ENCODE data around the gene SLC12A1.

Gene SLC12A1

GRCh38 chr15:48242535-48242934 is 36.4 kb downstream of the SLC12A1 start:
- DNase-seq (ENCODE audit: low read depth in 2 of 2): no peak

- no peak for DNase-seq (ENCODE audit: low read depth in 2 of 2)
Measured at GRCh38 chr15:48244921-48245320, 38.8 kb downstream of the SLC12A1 start.

- DNase-seq (ENCODE audit: low read depth in 2 of 2): no peak
Measured at GRCh38 chr15:48248414-48248813, 42.3 kb downstream of the SLC12A1 start.

DNA sequence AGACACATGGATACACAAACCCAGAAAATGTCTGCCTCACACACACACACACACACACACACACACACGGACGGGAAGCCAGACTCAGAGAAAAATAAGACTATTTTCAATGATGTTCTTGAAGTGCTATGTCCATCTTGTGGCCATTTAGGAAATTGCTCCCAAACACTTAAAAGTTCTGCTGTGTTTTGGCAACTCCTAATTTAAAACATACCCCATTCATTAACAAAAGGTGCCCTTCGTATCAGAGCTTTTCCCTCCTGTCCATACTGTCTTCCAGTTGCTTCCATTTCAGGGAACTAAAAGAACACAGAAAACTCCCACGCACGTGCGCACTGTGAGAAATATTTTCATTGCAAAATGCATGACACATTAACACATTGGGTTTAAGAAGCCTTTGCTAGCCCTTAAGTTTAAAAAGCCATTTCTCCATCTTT is 44.6 kb downstream of the SLC12A1 start:
- no peak for DNase-seq (ENCODE audit: low read depth in 2 of 2)

DNA sequence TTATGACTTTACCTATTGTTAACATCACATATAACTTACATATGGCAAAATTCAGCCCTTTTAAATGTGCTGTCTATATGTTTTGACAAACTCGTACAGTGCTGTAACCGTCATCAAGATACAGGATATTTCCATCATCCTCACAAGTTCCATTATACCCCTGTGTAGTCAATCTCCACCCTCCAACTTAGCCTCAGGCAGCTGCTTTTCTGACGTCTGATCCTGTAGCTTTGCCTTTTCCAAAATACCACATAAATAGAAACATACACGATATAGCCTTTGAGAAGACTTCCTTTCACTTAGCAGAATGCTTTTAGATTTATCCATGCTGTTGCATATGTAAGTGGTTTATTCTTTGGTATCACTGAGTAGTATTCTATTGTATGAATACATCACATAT is 47.1 kb downstream of the SLC12A1 start:
- no peak for DNase-seq (ENCODE audit: low read depth in 2 of 2)

DNA sequence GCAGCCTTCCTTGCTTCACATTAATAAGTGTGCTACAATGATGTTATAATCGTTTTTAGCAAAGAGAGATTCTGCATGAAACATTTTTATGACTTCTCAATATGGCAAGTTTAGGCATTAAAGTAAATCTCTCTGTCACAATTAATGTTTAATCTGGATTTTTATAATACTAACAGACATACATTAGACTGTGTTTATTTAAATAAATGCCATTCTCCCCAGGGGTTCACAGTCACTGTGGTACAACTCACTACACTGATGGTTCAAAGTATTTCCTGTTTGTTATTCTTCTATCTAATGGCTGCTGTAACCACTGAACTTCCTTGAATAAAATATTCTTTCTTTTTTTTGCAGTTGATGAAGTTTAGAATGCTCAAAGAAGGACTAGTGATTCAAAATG is 59.0 kb downstream of the SLC12A1 start:
- DNase-seq (ENCODE audit: low read depth in 2 of 2): no peak

GRCh38 chr15:48266024-48266689 is 60.1 kb downstream of the SLC12A1 start:
- DNase-seq (ENCODE audit: low read depth in 2 of 2): no peak

GRCh38 chr15:48267766-48268165 is 61.7 kb downstream of the SLC12A1 start:
- no peak for DNase-seq (ENCODE audit: low read depth in 2 of 2)

DNA sequence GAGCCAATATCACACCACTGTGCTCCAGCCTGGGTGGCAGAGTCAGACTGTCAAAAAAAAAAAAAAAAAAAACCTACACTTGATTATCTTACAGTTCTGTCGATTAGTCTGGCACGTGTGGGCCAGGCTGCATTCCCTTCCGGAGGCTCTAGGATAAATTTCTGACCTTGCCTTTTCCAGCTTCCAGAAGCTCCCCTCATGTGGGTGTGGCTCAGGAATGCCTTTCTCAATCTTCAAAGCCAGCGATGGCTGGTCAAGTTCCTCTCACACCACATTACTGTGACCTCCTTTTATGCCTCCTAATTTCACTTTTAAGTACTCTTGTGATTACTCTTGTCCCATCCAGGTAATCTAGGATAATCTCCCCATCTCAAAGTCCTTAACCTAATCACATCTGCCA is 66.9 kb downstream of the SLC12A1 start:
- DNase-seq (ENCODE audit: low read depth in 2 of 2): no peak

GRCh38 chr15:48278666-48279065 is 72.6 kb downstream of the SLC12A1 start:
- no peak for DNase-seq (ENCODE audit: low read depth in 2 of 2)

DNA sequence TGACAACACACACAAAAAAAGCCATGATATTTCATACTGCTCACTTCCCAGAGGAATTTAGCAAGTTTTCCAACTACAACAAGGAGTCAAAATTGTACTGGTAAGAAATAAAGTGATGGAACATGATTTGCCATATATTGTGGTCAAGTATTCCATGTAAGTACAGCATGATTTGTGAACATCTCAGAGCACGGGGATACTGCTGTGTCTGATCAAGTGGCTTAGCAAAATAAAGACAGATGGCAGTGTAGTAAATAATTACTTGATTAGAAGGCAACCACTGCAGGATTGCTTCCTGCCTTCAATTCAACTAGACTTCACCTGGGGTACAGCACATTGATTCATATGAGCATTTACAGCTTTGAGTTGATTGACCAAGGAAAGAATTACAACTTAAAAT is 73.5 kb downstream of the SLC12A1 start:
- no peak for DNase-seq (ENCODE audit: low read depth in 2 of 2)

DNA sequence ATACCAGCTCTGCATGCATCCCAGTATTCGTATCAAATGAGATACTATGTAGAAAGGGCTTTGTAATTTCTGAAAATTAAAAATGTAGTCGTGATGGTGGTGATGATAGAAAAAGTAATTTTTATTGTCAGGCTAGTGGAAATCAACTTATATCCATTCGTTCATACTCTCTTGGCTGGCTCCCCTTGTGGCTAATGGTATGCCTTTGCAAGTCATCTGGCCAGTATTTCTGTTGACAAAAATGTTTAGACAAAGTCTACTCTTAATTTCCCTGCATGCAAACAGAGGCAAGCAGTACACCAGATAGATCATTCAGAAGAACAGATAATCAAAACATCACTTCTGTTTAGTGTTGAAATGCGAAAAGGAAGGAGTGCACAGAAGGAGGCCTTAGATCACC is 75.6 kb downstream of the SLC12A1 start:
- DNase-seq (ENCODE audit: low read depth in 2 of 2): no peak

DNA sequence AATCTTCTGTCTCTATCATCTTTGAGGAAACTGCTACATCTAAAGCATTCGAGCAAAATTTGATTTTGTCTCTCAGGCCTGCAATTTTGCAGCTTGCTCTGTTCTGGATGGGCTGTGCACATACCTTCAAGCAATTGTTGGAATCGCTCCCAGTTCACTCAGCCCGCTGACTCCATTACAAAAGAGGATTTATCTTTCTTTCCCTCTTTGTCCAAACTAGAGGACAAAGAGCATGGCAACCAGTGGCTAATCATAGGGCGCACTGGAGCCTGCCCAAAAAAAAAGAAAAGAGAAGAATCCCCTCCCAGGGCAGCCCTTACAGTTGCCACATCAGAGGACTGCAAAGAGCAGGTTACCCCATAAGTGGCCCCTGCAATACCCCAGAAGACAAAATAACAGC is 76.1 kb downstream of the SLC12A1 start:
- no peak for DNase-seq (ENCODE audit: low read depth in 2 of 2)

DNA sequence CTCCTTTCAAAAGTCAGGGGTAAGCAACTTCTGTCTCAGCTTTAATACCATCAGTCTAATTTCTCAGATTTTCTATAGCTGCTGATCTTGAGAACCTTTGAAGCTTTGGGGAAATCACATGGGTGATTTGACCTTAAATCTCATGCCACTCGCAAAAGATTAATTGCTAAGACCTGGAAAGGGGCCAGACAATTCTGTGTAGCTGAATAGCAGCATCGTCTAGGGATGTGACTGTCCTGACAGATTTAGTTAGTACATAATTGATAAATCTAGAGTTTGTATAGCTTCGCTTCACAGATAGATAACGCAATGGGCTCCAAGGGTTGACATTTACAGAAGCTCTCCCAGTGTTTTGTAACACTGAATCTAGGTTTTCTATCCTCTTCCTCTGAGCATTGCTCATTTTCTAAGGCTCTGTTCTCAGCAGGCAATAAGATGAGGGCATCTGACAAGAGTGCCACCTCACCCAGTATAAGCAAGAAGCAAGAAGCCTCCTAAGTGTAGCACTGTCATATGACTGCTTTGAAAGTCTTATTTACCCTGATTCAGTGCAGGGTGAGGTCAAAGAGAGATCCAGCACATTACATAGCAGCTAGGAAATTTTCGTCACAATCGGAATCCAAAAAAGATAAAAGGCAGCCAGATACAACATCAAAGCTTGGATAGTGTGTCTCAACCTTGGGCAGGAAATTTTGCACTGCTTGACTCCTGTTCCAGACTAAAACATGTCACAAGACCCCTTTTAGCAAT is 77.5 kb downstream of the SLC12A1 start:
- no peak for DNase-seq (ENCODE audit: low read depth in 2 of 2)

DNA sequence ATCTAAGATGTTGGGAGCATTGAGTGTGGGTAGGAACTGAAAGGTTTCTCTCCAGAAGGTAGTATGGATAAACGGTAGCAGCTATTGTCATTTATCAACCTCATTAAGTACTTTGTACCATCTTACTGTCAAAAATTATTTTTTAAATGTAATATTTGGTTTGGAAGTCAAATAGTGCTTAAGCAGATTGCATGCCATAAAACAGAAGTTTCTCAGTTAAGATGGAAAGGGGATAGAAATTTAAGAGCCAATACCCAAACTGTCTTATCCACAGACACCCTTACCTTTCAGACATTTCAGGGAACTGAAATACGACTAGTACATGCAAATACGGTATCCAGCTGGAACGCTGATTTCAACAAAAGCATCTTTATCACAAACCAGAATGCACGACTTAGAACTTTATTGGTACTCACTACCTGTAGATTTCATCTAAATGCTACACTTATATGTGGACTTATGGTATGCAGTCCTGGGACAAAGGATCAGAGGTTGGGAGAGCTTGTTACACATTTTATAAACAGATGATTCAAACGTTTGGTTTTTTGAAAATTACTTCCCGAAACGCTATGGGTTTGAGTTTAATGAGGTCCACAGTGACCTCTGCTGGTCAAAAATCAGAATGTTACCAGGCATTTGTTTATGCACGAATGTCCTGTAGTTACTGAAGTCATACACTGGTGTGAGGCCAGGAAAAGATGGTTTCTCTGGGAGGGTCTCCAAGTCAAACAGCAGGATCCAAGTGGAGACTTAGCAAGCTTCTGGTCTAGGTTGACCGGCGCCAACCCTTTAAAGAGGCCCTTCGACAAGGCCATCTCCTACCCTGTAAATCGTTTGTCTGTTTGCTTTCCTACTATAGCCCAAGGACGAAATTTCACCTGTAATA is 79.5 kb downstream of the SLC12A1 start:
- DNase-seq (ENCODE audit: low read depth in 2 of 2): peak in 1 of 2 donors; percentile 27

DNA sequence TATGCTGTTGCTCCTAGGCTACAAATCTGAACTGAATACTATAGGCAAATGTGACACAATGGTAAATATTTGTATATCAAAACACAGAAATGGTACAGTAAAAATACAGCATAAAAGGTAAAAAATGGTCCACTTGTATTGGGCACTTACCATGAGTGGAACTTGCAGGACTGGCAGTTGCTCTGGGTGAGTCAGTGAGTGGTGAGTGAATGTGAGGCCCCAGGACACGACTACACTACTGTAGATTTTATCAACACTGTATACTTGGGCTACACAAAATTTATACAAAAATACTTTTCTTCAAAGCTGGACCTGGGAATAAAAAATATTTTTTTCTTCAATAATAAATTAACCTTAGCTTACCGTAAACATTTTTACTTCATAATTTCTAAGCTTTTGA is 83.5 kb downstream of the SLC12A1 start:
- no peak for DNase-seq (ENCODE audit: low read depth in 2 of 2)

DNA sequence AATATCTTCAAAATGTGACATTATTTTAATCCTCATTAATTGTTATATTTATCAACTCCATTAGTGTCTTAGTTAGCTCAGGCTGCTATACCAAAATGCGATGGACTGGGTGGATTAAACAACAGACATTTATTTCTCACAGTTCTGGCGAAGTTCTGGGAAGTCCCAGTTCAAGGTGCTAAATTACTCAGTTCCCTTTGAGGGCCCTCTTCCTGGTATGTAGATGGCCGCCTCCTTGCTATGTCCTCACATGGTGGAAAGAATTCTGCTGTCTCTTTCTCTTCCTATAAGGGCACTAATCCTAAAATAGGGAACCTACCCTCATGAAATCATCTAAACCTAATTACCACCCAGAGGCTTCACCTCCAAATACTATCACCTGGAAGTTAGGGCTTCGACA is 86.4 kb downstream of the SLC12A1 start:
- no peak for DNase-seq (ENCODE audit: low read depth in 2 of 2)

- no peak for DNase-seq (ENCODE audit: low read depth in 2 of 2)
Measured at GRCh38 chr15:48297668-48298067, 91.6 kb downstream of the SLC12A1 start.

DNA sequence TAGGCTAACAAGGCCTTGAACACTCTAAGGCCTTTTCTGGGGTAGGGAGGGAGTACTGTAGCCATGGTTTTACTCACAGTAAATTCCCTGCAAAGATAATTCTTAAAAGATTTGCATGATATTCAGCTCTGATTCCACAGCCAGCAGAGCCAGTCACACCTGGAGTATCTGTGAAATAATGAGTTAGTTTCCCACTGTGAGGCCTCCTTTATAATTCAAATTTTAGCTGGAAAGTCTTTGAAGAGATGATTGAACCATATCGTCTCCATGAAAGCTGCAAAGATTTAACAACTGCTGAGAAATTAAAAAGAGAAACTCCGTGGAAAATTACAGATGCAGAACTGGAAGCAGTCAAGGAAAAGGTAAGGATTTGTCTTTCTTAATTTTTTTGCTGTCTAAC is 92.8 kb downstream of the SLC12A1 start:
- DNase-seq (ENCODE audit: low read depth in 2 of 2): no peak

GRCh38 chr15:48300038-48300437 is 93.9 kb downstream of the SLC12A1 start:
- no peak for DNase-seq (ENCODE audit: low read depth in 2 of 2)

GRCh38 chr15:48304398-48304797 is 98.3 kb downstream of the SLC12A1 start:
- DNase-seq (ENCODE audit: low read depth in 2 of 2): no peak

DNA sequence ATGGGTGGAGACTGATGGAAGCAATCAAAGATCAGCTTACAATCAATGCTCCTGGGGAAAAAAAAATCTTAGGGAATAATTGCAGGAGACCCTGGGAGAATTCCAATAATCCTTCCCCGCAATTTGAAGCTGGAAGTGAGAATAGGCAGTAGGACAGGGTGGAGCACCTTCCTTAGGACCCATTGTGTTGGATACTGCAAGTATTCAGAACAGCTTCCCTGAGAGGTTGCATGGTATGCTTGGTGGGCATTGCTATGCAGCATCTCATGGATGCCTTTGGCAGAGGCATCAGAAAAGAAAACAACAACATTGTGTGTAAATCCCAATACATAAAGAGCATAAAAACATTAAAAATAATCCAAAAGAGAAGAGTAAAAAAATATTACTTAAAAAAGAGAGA is 100.5 kb downstream of the SLC12A1 start:
- DNase-seq (ENCODE audit: low read depth in 2 of 2): no peak

- no peak for DNase-seq (ENCODE audit: low read depth in 2 of 2)
Measured at GRCh38 chr15:48307586-48307985, 101.5 kb downstream of the SLC12A1 start.

Measured in stimulated activated CD4-positive, alpha-beta T cell treated with anti-CD3 and anti-CD28 coated beads, Interleukin-1b, Interleukin-23, amount 100 ng/mL, for 4 hours (primary cell).